Chondrocyte (in vitro differentiated cells): ENCODE results near the gene SMPDL3A. TPM values are rescaled to one million over a fixed set of nuclear protein-coding genes. Genes with fewer than 3 reads are reported as not detected.

Source experiments
- DNase-seq: peaks from one replicate; pipeline ENCODE4 v3.0.0; 2021; ENCODE audit warnings: mixed read lengths, low spot score
- H3K27ac Mint-ChIP-seq: one replicate; pipeline ENCODE4 v1.8.0; 2021; ENCODE audit warnings: mild to moderate bottlenecking, moderate library complexity, mixed read lengths; ENCODE audit not compliant: unreplicated experiment
- H3K27me3 Mint-ChIP-seq: 2 replicates; pipeline ENCODE4 v1.8.0; 2021; ENCODE audit warnings: low read depth, mixed read lengths
- H3K36me3 Mint-ChIP-seq: 2 replicates; pipeline ENCODE4 v1.8.0; 2021; ENCODE audit warnings: low read depth, mixed read lengths
- H3K4me1 Mint-ChIP-seq: 2 replicates; pipeline ENCODE4 v1.8.0; 2021; ENCODE audit warnings: low read depth, mild to moderate bottlenecking, mixed read lengths
- H3K4me3 Mint-ChIP-seq: one replicate; pipeline ENCODE4 v1.8.0; 2021; ENCODE audit warnings: mild to moderate bottlenecking, moderate library complexity, mixed read lengths; ENCODE audit not compliant: unreplicated experiment
- H3K9me3 Mint-ChIP-seq: 2 replicates; pipeline ENCODE4 v1.8.0; 2021; ENCODE audit warnings: low read depth, mixed read lengths
- CTCF ChIP-seq: fragments of 200-600 bp; sonication (generic); IDR thresholded peaks from 2 replicates; pipeline ENCODE4 v1.5.0; 2021; ENCODE audit warnings: antibody characterized with exemption, mild to moderate bottlenecking, moderate library complexity
- total RNA-seq: library from RNA; stranded (reverse); gene quantifications from 3 replicates; pipeline ENCODE4 v1.2.1, GENCODE V29; 2021

Gene SMPDL3A
- total RNA-seq, 1 donor from 2014 or later = 8.7 TPM

- Mint-ChIP-seq H3K4me3 (no peak overlapping the region), H3K9me3 (no peaks in the 10 kb centered on the region), H3K27ac (no peak overlapping the region), H3K4me1 (no peaks in the 10 kb centered on the region), H3K36me3 (peaks cover 4% of the 10 kb centered on the region), H3K27me3 (no peaks in the 10 kb centered on the region)
- TF ChIP-seq CTCF = no peak
- DNase-seq = no peak
Measured at GRCh38 chr6:122804962-122805485, 16.0 kb downstream of the SMPDL3A start.

- Mint-ChIP-seq H3K27ac (no peak overlapping the region), H3K36me3 (peaks cover 4% of the 10 kb centered on the region), H3K9me3 (no peaks in the 10 kb centered on the region), H3K4me3 (no peak overlapping the region), H3K27me3 (no peaks in the 10 kb centered on the region), H3K4me1 (no peaks in the 10 kb centered on the region)
- no peak for TF ChIP-seq CTCF
- no peak for DNase-seq
Measured at GRCh38 chr6:122806291-122806690, 17.2 kb downstream of the SMPDL3A start.

GRCh38 chr6:122808121-122808885 lies 19.2 kb downstream of the SMPDL3A start:
- H3K4me3 Mint-ChIP-seq = no peak overlapping the region
- H3K27ac Mint-ChIP-seq = no peak overlapping the region
- H3K9me3 Mint-ChIP-seq = no peaks in the 10 kb centered on the region
- no peak for TF ChIP-seq CTCF
- DNase-seq = no peak
- peaks cover 4% of the 10 kb centered on the region for H3K36me3 Mint-ChIP-seq
- H3K4me1 Mint-ChIP-seq = no peaks in the 10 kb centered on the region
- H3K27me3 Mint-ChIP-seq = no peaks in the 10 kb centered on the region

GRCh38 chr6:122809001-122809400 lies 19.9 kb downstream of the SMPDL3A start:
- DNase-seq = no peak
- Mint-ChIP-seq H3K9me3 (no peaks in the 10 kb centered on the region), H3K4me1 (no peaks in the 10 kb centered on the region), H3K27me3 (no peaks in the 10 kb centered on the region), H3K36me3 (peaks cover 4% of the 10 kb centered on the region), H3K4me3 (no peak overlapping the region), H3K27ac (no peak overlapping the region)
- TF ChIP-seq CTCF = no peak

DNA sequence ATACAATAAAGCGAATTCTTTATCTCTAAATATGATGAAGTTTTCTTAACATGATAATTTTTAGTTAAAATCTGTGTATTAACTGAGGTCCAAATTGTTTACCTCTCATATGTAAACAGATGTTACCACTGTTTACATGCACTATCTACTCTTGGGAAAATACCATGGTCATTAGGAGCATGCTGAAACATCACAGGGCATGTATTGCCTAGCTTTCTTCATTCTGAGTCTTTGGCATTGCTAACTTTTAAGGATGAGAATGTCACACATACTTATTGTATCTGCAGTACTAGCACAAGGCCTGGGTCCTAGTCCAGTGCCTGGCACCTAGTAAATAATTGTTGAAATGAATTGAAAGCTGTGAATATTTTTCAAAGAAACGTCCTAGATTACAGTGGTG lies 20.6 kb downstream of the SMPDL3A start:
- no peaks in the 10 kb centered on the region for H3K27me3 Mint-ChIP-seq
- peaks cover 3% of the 10 kb centered on the region for H3K9me3 Mint-ChIP-seq
- H3K27ac Mint-ChIP-seq = no peak overlapping the region
- peaks cover 6% of the 10 kb centered on the region for H3K36me3 Mint-ChIP-seq
- no peak for TF ChIP-seq CTCF
- DNase-seq = no peak
- H3K4me1 Mint-ChIP-seq = no peaks in the 10 kb centered on the region
- no peak overlapping the region for H3K4me3 Mint-ChIP-seq
